GM12892 (cell line): Measurements from ENCODE around the gene ETV2.

Experiments used
- POLR2A ChIP-seq: IDR thresholded peaks from 2 replicates; pipeline ENCODE4 v1.6.1; 2011; ENCODE audit warnings: low read depth, low read length, control low read depth
- POLR2AphosphoS5 ChIP-seq: IDR thresholded peaks from 2 replicates; pipeline ENCODE4 v1.6.1; 2011; ENCODE audit warnings: low read depth, low read length, control low read depth
- TAF1 ChIP-seq: IDR thresholded peaks from 2 replicates; pipeline ENCODE4 v1.6.1; 2011; ENCODE audit warnings: low read depth, mild to moderate bottlenecking, control low read depth, low read length, borderline replicate concordance

- TF ChIP-seq POLR2AphosphoS5 (no peak), POLR2A (no peak), TAF1 (no peak)
These were observed 7.7 kb upstream of the ETV2 start for GRCh38 chr19:35633727-35634440.
